Calu3 (cell line): ENCODE results near the gene GPS1. TPM values are rescaled to one million over a fixed set of nuclear protein-coding genes. Genes with fewer than 3 reads are reported as not detected.

Experiments used
- BruUV-seq: library from RNA; stranded (reverse); fragments of 400-500 nt; replicated peaks from 2 replicates; lab custom pipeline; 2021; lab: Mats Ljungman, UMichigan
- CTCF ChIA-PET: fragments of 300-600 bp; sonication (Branson Sonifier 250); formaldehyde crosslinking; loops from one replicate; lab custom pipeline; 2022; ENCODE audit warnings: antibody characterized with exemption; lab: Charles Lee
- DNase-seq: peaks from one replicate; pipeline ENCODE4 v3.0.0; 2022
- H3K27ac Mint-ChIP-seq: one replicate; pipeline ENCODE4 v1.8.0; 2022; ENCODE audit warnings: mixed read lengths; ENCODE audit not compliant: unreplicated experiment
- H3K27me3 Mint-ChIP-seq: one replicate; pipeline ENCODE4 v1.8.0; 2022; ENCODE audit warnings: mixed read lengths; ENCODE audit not compliant: unreplicated experiment
- H3K36me3 Mint-ChIP-seq: one replicate; pipeline ENCODE4 v1.8.0; 2022; ENCODE audit warnings: mild to moderate bottlenecking, moderate library complexity, mixed read lengths; ENCODE audit not compliant: insufficient read depth, unreplicated experiment
- H3K4me1 Mint-ChIP-seq: one replicate; pipeline ENCODE4 v1.8.0; 2022; ENCODE audit warnings: mild to moderate bottlenecking, low read depth, mixed read lengths; ENCODE audit not compliant: unreplicated experiment
- H3K4me3 Mint-ChIP-seq: one replicate; pipeline ENCODE4 v1.8.0; 2022; ENCODE audit warnings: mild to moderate bottlenecking, low read depth, moderate library complexity, mixed read lengths; ENCODE audit not compliant: unreplicated experiment
- H3K9me3 Mint-ChIP-seq: one replicate; pipeline ENCODE4 v1.8.0; 2022; ENCODE audit warnings: low read depth, mixed read lengths; ENCODE audit not compliant: unreplicated experiment
- CTCF ChIP-seq: fragments of 200-600 bp; IDR thresholded peaks from one replicate; pipeline ENCODE4 v1.8.0; 2022; ENCODE audit warnings: antibody characterized with exemption; ENCODE audit not compliant: unreplicated experiment
- intact Hi-C: fragments of 100-400 bp; cut with micrococcal nuclease; formaldehyde crosslinking; loops from one replicate; pipeline ENCODE4 v1.10.0; 2022; ENCODE audit not compliant: unreplicated experiment
- total RNA-seq: library from RNA; stranded (reverse); gene quantifications from 2 replicates; pipeline ENCODE4 v1.2.3, GENCODE V29; 2022

The GPS1 gene
- total RNA-seq, 1 experiment from 2014 or later: 114 TPM

- Mint-ChIP-seq H3K36me3 (peaks cover 66% of the 10 kb centered on the region), H3K27me3 (no peaks in the 10 kb centered on the region), H3K27ac (no peak overlapping the region), H3K4me1 (peaks cover 9% of the 10 kb centered on the region), H3K9me3 (no peaks in the 10 kb centered on the region), H3K4me3 (no peak overlapping the region)
- no peak for TF ChIP-seq CTCF
- intact Hi-C loops: no loop called here
- no TSS peak for BruUV-seq
- no peak for DNase-seq
- CTCF ChIA-PET: no interaction called here
Observed at GRCh38 chr17:82091264-82092066, 39.8 kb downstream of the GPS1 start.

GRCh38 chr17:82092094-82092586 is 40.4 kb downstream of the GPS1 start:
- Mint-ChIP-seq H3K9me3 (no peaks in the 10 kb centered on the region), H3K36me3 (peaks cover 72% of the 10 kb centered on the region), H3K4me1 (peaks cover 9% of the 10 kb centered on the region), H3K27me3 (no peaks in the 10 kb centered on the region), H3K4me3 (no peak overlapping the region), H3K27ac (no peak overlapping the region)
- DNase-seq: no peak
- CTCF ChIA-PET: no interaction called here
- intact Hi-C loops: no loop called here
- no TSS peak for BruUV-seq
- TF ChIP-seq CTCF: no peak

- no peak overlapping the region for H3K4me3 Mint-ChIP-seq
- H3K9me3 Mint-ChIP-seq: no peaks in the 10 kb centered on the region
- peaks cover 9% of the 10 kb centered on the region for H3K4me1 Mint-ChIP-seq
- no peaks in the 10 kb centered on the region for H3K27me3 Mint-ChIP-seq
- BruUV-seq: no TSS peak
- no peak for DNase-seq
- H3K27ac Mint-ChIP-seq: no peak overlapping the region
- intact Hi-C loops: no loop called here
- CTCF ChIA-PET: no interaction called here
- peaks cover 77% of the 10 kb centered on the region for H3K36me3 Mint-ChIP-seq
- TF ChIP-seq CTCF: no peak
Observed at GRCh38 chr17:82092628-82092994, 40.9 kb downstream of the GPS1 start.

- no peaks in the 10 kb centered on the region for H3K27me3 Mint-ChIP-seq
- no peak for TF ChIP-seq CTCF
- H3K9me3 Mint-ChIP-seq: no peaks in the 10 kb centered on the region
- CTCF ChIA-PET: no interaction called here
- intact Hi-C loops: no loop called here
- BruUV-seq: no TSS peak
- DNase-seq: no peak
- no peak overlapping the region for H3K4me3 Mint-ChIP-seq
- peaks cover 78% of the 10 kb centered on the region for H3K36me3 Mint-ChIP-seq
- peaks cover 9% of the 10 kb centered on the region for H3K4me1 Mint-ChIP-seq
- H3K27ac Mint-ChIP-seq: no peak overlapping the region
Observed at GRCh38 chr17:82092995-82093751, 41.5 kb downstream of the GPS1 start.
